Smooth muscle cell (in vitro differentiated cells): Measurements from ENCODE around the gene CCDC68. TPM values are rescaled to one million over a fixed set of nuclear protein-coding genes. Genes with fewer than 3 reads are reported as not detected.

Source experiments
- DNase-seq: peaks from one replicate; lab custom pipeline; 2025; ENCODE audit not compliant: unreplicated experiment; lab: John Stamatoyannopoulos, UW
- H2AFZ ChIP-seq: fragments of 200-600 bp; sonication (generic); 2 replicates; pipeline ENCODE4 v1.6.0; 2016; ENCODE audit warnings: antibody characterized with exemption, low read depth, mild to moderate bottlenecking
- H3F3A ChIP-seq: fragments of 200-600 bp; sonication (generic); 2 replicates; pipeline ENCODE4 v1.6.0; 2017; ENCODE audit warnings: antibody characterized with exemption, low read depth
- H3K27ac ChIP-seq: fragments of 200-600 bp; sonication (generic); 2 replicates; pipeline ENCODE4 v1.5.1; 2016; ENCODE audit warnings: low read depth, mild to moderate bottlenecking
- H3K27me3 ChIP-seq: fragments of 200-600 bp; sonication (generic); 2 replicates; pipeline ENCODE4 v1.6.1; 2016; ENCODE audit warnings: low read depth, mild to moderate bottlenecking
- H3K36me3 ChIP-seq: fragments of 200-600 bp; sonication (generic); 2 replicates; pipeline ENCODE4 v1.5.1; 2016; ENCODE audit warnings: low read depth
- H3K4me1 ChIP-seq: fragments of 200-600 bp; sonication (generic); 2 replicates; pipeline ENCODE4 v1.5.1; 2016; ENCODE audit warnings: low read depth
- H3K4me2 ChIP-seq: fragments of 200-600 bp; sonication (generic); 2 replicates; pipeline ENCODE4 v1.6.0; 2016; ENCODE audit warnings: mild to moderate bottlenecking
- H3K4me3 ChIP-seq: fragments of 200-600 bp; sonication (generic); 2 replicates; pipeline ENCODE4 v1.5.1; 2016; ENCODE audit warnings: mild to moderate bottlenecking
- H3K79me2 ChIP-seq: fragments of 200-600 bp; sonication (generic); 2 replicates; pipeline ENCODE4 v1.6.0; 2016; ENCODE audit warnings: low read depth, mild to moderate bottlenecking
- H3K9ac ChIP-seq: fragments of 200-600 bp; sonication (generic); 2 replicates; pipeline ENCODE4 v1.6.0; 2016; ENCODE audit warnings: low read depth
- H3K9me3 ChIP-seq: fragments of 200-600 bp; sonication (generic); replicated peaks from 2 replicates; pipeline ENCODE4 v1.5.1; 2016; ENCODE audit warnings: low read depth
- H4K20me1 ChIP-seq: fragments of 200-600 bp; sonication (generic); 2 replicates; pipeline ENCODE4 v1.6.0; 2016; ENCODE audit warnings: low read depth
- CTCF ChIP-seq: fragments of 200-600 bp; sonication (generic); IDR thresholded peaks from 2 replicates; pipeline ENCODE4 v1.5.1; 2017; ENCODE audit warnings: borderline replicate concordance, mild to moderate bottlenecking, antibody characterized with exemption; ENCODE audit not compliant: insufficient read depth, poor library complexity, severe bottlenecking
- WGBS: methylation state at CpG from one replicate; pipeline ENCODE4 v1.1.7; 2016; ENCODE audit warnings: low lambda C conversion rate; 5-methylcytosine and 5-hydroxymethylcytosine counted together
- polyA plus RNA-seq: library from polyadenylated mRNA; unstranded; fragments of >200 nt; fragmentation: Nextera tagmentation; extraction: Ambion mirVana; gene quantifications from 2 replicates; pipeline ENCODE4 v1.2.1, GENCODE V29; 2016
- total RNA-seq: library from RNA; depleted of rRNA; stranded (reverse); fragments of >200 nt; gene quantifications from 2 replicates; pipeline ENCODE4 v1.2.3, GENCODE V29; 2014

Gene CCDC68
- total and polyA plus RNA-seq, 2 experiments from 2014 or later: 4.8 to 6.2 TPM

GRCh38 chr18:54867131-54867530 is 92.1 kb downstream of the CCDC68 start:
- H3K79me2 ChIP-seq: no peaks in the 10 kb centered on the region
- no peaks in the 10 kb centered on the region for H3K9me3 ChIP-seq
- H2AFZ ChIP-seq: no peak overlapping the region
- no peaks in the 10 kb centered on the region for H3F3A ChIP-seq
- WGBS: 91% methylated on average over 5 of the region's 5 CpGs
- H4K20me1 ChIP-seq: no peaks in the 10 kb centered on the region
- no peak overlapping the region for H3K4me2 ChIP-seq
- no peak for TF ChIP-seq CTCF
- DNase-seq: no peak
- H3K4me3 ChIP-seq: no peak overlapping the region
- H3K4me1 ChIP-seq: no peaks in the 10 kb centered on the region
- no peaks in the 10 kb centered on the region for H3K36me3 ChIP-seq
- no peaks in the 10 kb centered on the region for H3K27me3 ChIP-seq
- H3K9ac ChIP-seq: no peak overlapping the region
- H3K27ac ChIP-seq: no peak overlapping the region

GRCh38 chr18:54860941-54861340 is 98.3 kb downstream of the CCDC68 start:
- DNase-seq: no peak
- Histone ChIP-seq H3K27me3 (no peaks in the 10 kb centered on the region), H3K4me3 (no peak overlapping the region), H3F3A (no peaks in the 10 kb centered on the region), H3K9me3 (no peaks in the 10 kb centered on the region), H3K27ac (no peak overlapping the region), H3K79me2 (no peaks in the 10 kb centered on the region), H4K20me1 (no peaks in the 10 kb centered on the region), H3K36me3 (no peaks in the 10 kb centered on the region), H2AFZ (no peak overlapping the region), H3K4me1 (no peaks in the 10 kb centered on the region), H3K4me2 (no peak overlapping the region), H3K9ac (no peak overlapping the region)
- 88% methylated on average over 1 of the region's 1 CpG for WGBS
- TF ChIP-seq CTCF: no peak

- TF ChIP-seq CTCF: no peak
- H3F3A ChIP-seq: no peaks in the 10 kb centered on the region
- H3K4me3 ChIP-seq: no peak overlapping the region
- DNase-seq: no peak
- no peak overlapping the region for H3K27ac ChIP-seq
- H3K9ac ChIP-seq: no peak overlapping the region
- H3K4me2 ChIP-seq: no peak overlapping the region
- no peaks in the 10 kb centered on the region for H3K36me3 ChIP-seq
- no peaks in the 10 kb centered on the region for H3K4me1 ChIP-seq
- no peaks in the 10 kb centered on the region for H3K27me3 ChIP-seq
- no peaks in the 10 kb centered on the region for H4K20me1 ChIP-seq
- H3K9me3 ChIP-seq: no peaks in the 10 kb centered on the region
- no peak overlapping the region for H2AFZ ChIP-seq
- 84% methylated on average over 9 of the region's 9 CpGs for WGBS
- no peaks in the 10 kb centered on the region for H3K79me2 ChIP-seq
Measured at GRCh38 chr18:54859667-54860421, 99.4 kb downstream of the CCDC68 start.

- H3K9ac ChIP-seq: no peak overlapping the region
- no peaks in the 10 kb centered on the region for H3K79me2 ChIP-seq
- H3K27me3 ChIP-seq: no peaks in the 10 kb centered on the region
- no peak overlapping the region for H3K4me2 ChIP-seq
- H3K9me3 ChIP-seq: no peaks in the 10 kb centered on the region
- H3K27ac ChIP-seq: no peak overlapping the region
- no peak overlapping the region for H3K4me3 ChIP-seq
- H3K4me1 ChIP-seq: no peaks in the 10 kb centered on the region
- H4K20me1 ChIP-seq: no peaks in the 10 kb centered on the region
- H3K36me3 ChIP-seq: no peaks in the 10 kb centered on the region
- no peaks in the 10 kb centered on the region for H3F3A ChIP-seq
- 94% methylated on average over 3 of the region's 3 CpGs for WGBS
- no peak for DNase-seq
- H2AFZ ChIP-seq: no peak overlapping the region
- TF ChIP-seq CTCF: no peak
Measured at GRCh38 chr18:54857499-54857898, 101.8 kb downstream of the CCDC68 start.
